ENCODE measurements around the gene MEF2D.

The MEF2D gene

GRCh38 chr1:156488566-156489165, 11.9 kb downstream of the MEF2D start:
- no peak for DNase-seq (ENCODE audit: low read depth, low spot score)

DNA sequence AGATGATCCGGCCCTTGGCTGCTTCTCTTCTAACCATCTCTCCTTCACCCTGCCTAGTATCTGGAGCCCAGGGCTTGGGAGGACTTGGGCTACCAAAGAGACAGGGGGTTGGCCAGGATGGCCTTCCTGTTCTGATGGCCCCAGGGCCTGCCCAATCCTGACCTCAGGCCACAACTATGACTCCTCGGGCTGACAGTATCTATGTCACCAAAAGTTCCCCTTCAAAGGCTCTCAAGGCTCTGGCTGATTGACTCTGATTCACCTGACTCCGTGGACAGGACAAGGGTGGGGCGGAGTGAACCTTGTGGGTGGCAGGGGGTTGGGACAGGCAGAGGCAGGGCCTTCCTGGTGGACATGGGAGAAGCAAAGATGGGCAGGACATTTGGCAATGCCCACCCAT, 12.7 kb downstream of the MEF2D start:
- no peak for DNase-seq (ENCODE audit: low read depth, low spot score)

GRCh38 chr1:156486421-156487344, 13.9 kb downstream of the MEF2D start:
- no peak for DNase-seq (ENCODE audit: low read depth, low spot score)

GRCh38 chr1:156485984-156486383, 14.6 kb downstream of the MEF2D start:
- no peak for DNase-seq (ENCODE audit: low read depth, low spot score)

DNA sequence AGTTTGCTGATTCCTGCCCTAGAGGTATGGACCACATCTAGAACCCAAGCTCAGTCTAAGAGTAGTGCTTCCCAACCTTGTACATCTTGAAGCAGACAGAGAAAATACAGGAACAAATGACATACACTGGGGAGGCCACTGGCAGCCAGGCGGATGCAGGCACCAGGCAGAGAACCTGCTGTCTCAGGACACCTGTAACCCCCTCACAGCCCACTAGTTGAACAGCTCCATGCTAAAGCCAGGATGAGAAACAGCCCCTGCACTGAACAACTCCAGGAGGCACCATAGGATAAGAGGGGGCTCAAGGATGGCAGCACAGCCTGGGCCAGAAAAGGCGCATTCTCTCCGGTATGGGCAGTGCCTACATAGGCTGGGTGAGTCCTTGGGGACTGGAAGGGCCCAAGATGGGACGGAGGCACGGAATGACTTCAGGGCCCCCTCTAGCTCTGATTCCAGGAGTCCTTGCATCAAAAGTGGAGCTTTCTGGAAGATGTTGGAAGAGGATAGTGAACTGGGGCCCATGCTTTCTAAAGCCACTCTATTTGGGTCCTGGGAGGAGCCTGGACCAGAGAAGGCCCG, 16.0 kb downstream of the MEF2D start:
- DNase-seq (ENCODE audit: low read depth, low spot score) = no peak

- DNase-seq (ENCODE audit: low read depth, low spot score) = no peak
Observed at GRCh38 chr1:156483397-156483796, 17.2 kb downstream of the MEF2D start.

DNA sequence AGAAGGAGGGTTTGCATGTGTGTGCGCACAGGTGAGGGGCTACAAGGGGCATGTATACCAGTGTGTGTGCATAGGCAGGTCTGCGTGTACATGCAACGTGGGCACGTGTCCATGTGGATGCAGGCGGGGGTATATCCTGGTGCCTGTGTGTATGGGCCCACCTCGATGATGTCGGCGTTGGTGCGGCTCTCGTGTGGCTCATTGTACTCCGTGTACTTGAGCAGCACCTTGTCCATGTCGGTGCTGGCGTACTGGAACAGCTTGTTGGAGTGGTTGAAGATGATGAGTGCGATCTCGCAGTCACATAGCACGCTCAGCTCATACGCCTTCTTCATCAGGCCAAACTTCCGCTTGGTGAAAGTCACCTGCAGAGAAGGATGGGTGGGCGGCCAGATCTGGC, 18.3 kb downstream of the MEF2D start:
- DNase-seq (ENCODE audit: low read depth, low spot score) = no peak

DNA sequence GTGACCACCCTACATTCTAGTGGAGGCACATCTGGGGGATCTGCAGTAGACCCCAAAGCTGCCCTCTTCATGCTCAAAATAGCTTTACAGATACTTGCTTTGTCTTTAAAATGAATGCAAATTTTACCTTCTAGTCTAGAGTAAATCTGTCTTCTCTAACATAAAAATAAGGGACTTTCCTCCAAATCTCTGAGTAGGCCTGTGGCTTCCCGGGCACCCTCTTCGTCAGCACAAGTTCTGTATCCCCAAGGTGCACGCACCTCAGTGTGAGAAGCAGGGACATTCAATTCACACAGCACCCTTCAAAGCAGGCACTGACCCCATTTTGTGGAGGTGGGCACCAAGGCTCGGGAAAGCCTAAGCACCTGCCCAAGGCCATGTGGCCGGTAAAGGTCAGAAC, 19.0 kb downstream of the MEF2D start:
- DNase-seq (ENCODE audit: low read depth, low spot score) = no peak

DNA sequence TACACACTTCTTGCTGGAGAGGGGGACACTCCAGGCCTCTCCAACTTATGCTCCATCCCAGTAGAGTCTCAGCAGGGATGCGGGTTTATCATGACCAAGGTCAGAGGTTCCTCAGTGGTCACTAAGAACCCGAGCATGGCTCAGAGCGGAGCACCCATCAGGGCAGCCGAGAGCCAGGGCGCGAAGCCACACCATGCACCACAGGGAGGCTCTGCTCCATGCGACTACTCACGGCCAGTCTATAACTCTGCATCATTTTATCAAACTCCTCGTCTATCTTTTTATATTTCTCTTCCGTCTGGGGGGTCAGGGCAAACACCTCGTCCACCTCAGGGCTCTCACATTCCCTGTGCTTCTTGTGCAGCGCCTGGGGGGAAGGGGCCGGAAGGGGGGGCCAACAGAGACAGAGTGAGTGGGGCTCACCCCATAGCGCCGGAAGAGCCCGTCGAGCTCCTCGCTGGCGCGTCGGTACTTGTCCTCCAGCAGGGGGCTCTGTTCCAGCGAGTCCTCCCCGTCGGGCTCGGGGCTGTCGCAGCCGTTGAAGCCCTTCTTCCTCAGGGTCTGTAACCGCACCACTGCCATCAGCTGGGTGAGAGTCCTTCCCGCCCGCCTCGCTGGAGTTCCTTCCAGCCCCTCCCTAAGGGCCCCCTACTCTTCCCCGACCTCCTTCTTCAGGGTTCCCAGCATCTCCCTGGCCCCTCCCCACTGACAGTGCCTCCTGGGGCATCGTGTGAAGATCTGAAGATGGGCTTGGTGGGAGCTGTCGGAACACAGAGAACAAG, 20.0 kb downstream of the MEF2D start:
- no peak for DNase-seq (ENCODE audit: low read depth, low spot score)

GRCh38 chr1:156480016-156480370, 20.6 kb downstream of the MEF2D start:
- DNase-seq (ENCODE audit: low read depth, low spot score) = no peak

DNA sequence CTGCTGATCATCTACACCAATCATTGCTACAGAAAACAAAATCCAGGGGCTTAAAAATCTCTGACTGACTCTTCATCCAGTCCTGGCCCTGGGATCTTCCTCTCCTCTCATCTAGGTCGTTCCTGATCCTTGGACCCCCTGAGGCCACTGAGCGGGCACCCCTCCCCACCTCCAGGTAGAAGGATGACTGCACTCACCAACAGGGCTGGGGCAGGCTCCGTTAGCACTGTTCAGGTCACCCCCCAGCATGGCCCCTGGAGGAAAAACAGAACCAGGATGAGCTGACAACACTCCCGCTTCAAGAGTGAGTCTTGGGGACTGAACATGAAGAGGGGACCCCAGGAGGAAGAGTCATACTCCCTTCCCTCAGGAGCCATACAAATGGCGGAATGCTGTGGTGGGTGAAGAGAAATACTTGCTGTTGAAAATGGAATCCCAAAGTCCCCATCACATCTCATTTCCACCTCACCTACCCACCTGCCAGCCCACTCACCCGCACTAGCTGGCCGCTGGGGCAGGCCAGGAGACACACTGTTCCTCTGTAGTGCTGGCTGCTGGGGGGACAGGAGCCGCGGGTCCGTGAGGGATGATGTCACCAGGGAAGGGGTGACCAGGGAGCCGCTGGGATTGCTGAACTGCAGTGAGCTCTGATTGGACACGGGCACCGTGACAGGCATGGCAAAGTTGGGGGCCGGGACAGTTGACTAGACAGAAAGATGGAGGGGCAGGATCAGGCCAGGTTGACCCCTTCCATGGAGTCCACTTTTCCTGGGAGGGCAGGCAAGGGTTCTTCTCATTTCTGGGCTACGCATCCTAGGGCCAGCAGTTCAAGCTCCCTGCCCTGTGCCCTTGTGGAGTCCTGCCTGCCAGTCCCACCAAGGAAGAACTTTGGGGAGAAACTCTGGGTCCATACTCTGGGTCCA, 21.2 kb downstream of the MEF2D start:
- no peak for DNase-seq (ENCODE audit: low read depth, low spot score)

- no peak for DNase-seq (ENCODE audit: low read depth, low spot score)
Observed at GRCh38 chr1:156478250-156478627, 22.3 kb downstream of the MEF2D start.

GRCh38 chr1:156477526-156478249, 22.9 kb downstream of the MEF2D start:
- DNase-seq (ENCODE audit: low read depth, low spot score) = no peak

DNA sequence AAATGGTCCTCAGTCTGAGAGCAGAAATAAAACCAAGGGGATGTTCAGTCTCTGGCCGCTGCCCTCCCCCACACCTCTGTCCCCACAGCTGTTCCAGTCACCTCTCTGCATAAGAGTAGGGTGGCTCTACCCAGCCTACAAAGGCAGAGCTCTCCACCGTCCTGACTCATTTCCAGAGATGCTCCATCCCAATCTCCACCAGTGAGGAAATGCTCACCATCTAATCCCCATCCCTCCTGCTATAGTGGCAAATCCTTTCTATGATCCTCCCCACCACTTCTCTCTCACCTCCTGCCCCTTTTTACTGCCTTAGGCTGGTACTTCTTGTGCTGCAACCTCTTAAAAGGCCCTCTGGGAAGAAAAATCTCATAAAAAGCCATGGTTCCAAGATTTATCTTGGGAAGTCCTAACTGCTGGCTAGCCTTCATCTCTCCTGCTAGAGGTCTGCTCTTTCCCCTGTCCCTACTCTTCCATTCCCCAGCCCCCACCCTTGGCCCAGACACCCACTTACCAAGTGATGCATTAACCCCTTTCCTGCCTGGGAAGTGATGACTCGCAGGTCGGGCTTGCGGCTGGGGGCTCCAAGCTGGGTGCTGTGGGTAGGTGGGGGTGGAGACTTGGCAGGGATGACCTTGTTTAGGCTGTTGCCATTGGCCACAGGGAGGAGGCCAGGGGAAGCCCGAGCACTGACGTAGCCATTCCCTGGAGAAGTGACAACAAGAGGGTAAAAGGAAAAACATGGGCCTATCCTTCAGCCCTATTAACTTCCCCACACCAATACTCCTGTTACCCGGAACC, 23.9 kb downstream of the MEF2D start:
- no peak for DNase-seq (ENCODE audit: low read depth, low spot score)

GRCh38 chr1:156475568-156476500, 24.7 kb downstream of the MEF2D start:
- no peak for DNase-seq (ENCODE audit: low read depth, low spot score)

- DNase-seq (ENCODE audit: low read depth, low spot score) = no peak
Observed at GRCh38 chr1:156474966-156475365, 25.6 kb downstream of the MEF2D start.

DNA sequence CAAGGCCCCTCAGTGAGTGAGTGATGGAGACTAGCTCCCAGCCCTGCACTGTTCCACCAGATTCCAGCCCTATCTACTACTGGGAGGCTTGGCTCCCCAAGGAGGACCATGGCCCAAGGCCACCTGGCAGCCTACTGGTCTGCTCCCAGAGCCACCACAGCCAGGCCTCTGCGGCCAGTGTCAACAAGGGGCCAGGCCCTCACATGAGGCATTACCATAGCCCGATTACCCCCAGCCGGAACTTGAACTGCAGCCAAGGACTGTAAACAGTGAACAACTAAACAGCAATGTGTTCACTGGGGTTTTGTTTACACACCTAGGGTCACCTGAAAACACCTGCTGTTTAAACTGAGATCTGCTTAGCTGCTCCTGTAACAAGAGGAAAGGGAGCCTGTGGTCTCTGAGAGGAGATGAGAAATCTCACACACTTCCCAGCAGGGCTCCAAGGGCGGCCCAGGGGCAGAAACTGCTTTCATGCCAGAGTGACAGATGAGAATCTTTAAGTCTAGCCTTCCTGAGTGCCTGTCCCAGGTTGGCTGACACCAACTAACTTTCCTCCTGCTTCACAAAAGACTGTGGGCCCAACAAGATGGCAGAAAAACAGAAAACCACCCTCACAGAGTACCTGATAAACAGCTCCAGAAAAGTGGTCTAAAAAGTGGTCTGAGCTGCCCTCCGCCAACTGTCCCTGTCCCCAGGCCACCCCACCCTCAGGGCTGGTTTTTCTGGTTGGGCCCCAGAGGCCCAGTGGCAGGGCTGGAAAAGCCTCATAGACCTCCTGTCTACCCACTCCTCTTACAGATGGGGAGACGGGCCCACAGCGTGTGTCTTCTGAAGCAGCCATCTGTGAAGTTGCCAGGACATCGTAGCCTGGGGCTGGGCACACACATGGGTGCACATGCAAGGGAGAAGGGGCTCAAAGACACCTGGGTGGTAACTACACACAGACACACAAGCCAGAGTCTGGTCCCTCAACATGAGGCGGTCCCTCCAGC, 28.8 kb downstream of the MEF2D start:
- no peak for DNase-seq (ENCODE audit: low read depth, low spot score)
